PC-3 (cell line): ENCODE data around the gene CD1B.

Experiments
- CTCF ChIP-seq: fragments of 300-600 bp; sonication (generic); conservative IDR thresholded peaks from 2 replicates; pipeline ENCODE4 v1.5.1; 2017; ENCODE audit warnings: antibody characterized with exemption, low read depth, mild to moderate bottlenecking, low read length
- EZH2 ChIP-seq: fragments of 300-600 bp; sonication (generic); IDR thresholded peaks from one replicate; pipeline ENCODE4 v1.6.1; 2017; ENCODE audit warnings: antibody characterized with exemption, mild to moderate bottlenecking, low read length; ENCODE audit not compliant: unreplicated experiment
- EZH2phosphoT487 ChIP-seq: fragments of 300-600 bp; sonication (generic); IDR thresholded peaks from 2 replicates; pipeline ENCODE4 v1.6.1; 2018; ENCODE audit warnings: mild to moderate bottlenecking, antibody characterized with exemption, low read length, borderline replicate concordance

- no peak for TF ChIP-seq CTCF
- no peak for TF ChIP-seq EZH2
- no peak for TF ChIP-seq EZH2phosphoT487
Measured at GRCh38 chr1:158362941-158363340, 31.6 kb upstream of the CD1B start.
